GM13976 (cell line): ENCODE measurements around the gene ZNF560.
A peak's percentile ranks its signal among the peaks of the same experiment; 100 is the strongest.
"Not testable (repeated sequence)": the region's sequence is repeated elsewhere in the genome, so short reads cannot be mapped to it uniquely, and the experiment has no call there.

Experiments
- DNase-seq: peaks from one replicate; pipeline ENCODE4 v3.0.0; 2012; ENCODE audit warnings: low spot score
- in situ Hi-C: fragments of 300-500 bp; cut with MboI; formaldehyde crosslinking; loops from one replicate; pipeline ENCODE4 v1.12.0; 2022; ENCODE audit warnings: low sequenced_read_pairs, mixed read lengths, inconsistent platforms; ENCODE audit not compliant: unreplicated experiment
- TF ChIP-seq, protein P1 (sequence below): IDR thresholded peaks from 2 replicates; pipeline ENCODE4 v1.5.1; 2012; ENCODE audit warnings: borderline replicate concordance, mild to moderate bottlenecking; ENCODE audit not compliant: insufficient read depth; ENCODE audit errors: extremely low read depth, missing control alignments, control extremely low read depth

Gene ZNF560

DNA sequence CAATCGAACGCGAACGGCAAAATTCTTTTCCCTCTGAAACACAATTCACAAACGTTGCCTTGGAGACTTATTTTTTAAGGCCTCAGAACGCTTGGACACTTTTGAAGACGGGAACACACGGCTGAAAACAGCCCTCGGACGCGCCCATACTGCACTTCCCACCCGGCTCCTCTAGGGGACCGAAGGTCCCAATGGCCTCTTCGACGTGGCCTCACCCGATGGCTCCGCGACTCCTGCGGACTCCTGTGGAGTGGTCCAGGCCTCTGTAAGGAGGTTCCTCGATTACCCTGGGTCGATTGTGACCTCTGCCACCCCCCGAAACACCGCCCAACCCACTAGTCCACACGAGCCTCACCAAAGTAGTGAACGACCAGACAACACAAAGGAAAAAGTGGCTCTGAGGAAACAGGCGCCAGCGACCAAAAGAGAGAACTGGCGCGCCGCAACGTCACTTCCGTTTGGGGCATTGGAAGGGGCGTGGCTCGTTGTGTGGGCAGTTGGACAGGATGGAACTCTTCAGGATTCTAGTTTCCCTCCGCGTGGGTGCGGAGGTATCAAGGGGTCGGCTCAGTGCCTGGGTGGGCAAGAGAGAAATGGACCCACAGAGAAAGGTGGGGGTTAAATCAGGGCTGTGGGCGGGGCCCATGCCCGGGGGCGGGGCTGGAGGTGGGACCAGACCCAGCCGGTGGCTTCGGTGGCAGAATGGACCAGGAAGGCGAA lies at the start of gene ZNF560:
Gene ZNF560, minus strand, starts transcription at position 434 of the 720 bp plus-strand sequence. CDS start 23,303 bp downstream, outside the sequence.
- in situ Hi-C loops, result no loop called here
- peak; percentile 24 for DNase-seq
- TF ChIP-seq, protein P1, sequence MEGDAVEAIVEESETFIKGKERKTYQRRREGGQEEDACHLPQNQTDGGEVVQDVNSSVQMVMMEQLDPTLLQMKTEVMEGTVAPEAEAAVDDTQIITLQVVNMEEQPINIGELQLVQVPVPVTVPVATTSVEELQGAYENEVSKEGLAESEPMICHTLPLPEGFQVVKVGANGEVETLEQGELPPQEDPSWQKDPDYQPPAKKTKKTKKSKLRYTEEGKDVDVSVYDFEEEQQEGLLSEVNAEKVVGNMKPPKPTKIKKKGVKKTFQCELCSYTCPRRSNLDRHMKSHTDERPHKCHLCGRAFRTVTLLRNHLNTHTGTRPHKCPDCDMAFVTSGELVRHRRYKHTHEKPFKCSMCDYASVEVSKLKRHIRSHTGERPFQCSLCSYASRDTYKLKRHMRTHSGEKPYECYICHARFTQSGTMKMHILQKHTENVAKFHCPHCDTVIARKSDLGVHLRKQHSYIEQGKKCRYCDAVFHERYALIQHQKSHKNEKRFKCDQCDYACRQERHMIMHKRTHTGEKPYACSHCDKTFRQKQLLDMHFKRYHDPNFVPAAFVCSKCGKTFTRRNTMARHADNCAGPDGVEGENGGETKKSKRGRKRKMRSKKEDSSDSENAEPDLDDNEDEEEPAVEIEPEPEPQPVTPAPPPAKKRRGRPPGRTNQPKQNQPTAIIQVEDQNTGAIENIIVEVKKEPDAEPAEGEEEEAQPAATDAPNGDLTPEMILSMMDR, result no peak

DNA sequence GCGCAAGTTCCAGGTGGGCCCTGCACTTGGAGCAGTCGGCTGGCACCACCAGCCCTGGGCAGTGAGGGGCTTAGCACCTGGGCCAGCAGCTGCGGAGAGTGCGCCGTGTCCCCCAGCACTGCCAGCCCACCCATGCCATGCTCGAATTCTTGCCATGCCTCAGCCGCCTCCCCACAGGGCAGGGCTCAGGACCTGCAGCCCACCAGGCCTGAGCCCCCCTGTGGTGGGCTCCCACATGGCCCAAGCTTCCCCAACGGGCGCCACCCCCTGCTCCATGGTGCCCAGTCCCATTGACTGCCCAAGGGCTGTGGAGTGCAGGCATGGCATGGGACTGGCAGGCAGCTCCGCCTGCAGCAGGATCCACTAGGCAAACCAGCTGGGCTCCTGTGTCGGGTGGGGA lies 49.5 kb upstream of the ZNF560 start:
- in situ Hi-C loops, result no loop called here
- DNase-seq, result no peak
- TF ChIP-seq, protein P1, result no peak

DNA sequence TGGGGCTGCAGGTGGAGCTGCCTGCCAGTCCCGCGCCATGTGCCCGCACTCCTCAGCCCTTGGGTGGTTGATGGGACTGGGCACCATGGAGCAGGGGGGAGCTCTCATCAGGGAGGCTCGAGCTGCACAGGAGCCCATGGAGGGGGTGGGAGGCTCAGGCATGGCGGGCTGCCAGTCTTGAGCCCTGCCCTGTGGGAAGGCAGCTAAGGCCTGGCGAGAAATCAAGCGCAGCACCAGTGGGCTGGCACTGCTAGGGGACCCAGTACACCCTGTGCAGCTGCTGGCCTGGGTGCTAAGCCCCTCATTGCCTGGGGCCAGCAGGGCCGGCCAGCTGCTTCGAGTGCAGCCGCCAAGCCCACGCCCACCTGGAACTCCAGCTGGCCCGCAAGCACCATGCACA lies 42.9 kb upstream of the ZNF560 start:
- in situ Hi-C loops, DNase-seq: not testable (repeated sequence)

DNA sequence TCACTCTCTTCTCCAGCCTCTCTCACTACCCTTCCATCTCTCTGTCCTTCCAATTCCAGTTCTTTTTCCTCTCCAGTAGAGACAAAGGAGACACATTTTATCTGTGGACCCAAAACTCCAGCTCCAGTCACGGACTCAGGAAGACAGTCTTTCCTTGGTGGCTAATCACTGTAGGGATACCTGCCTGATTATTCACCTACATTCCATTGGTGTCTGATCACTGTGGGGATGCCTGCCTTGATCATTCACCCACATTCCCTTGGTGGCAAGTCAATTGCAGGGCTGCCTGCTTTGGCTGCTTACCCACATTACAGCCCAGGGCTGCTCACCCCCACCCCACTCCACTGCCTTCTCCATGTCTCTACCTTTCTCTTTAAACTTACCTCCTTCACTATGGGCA lies 41.5 kb upstream of the ZNF560 start:
- DNase-seq, in situ Hi-C loops: not testable (repeated sequence)

DNA sequence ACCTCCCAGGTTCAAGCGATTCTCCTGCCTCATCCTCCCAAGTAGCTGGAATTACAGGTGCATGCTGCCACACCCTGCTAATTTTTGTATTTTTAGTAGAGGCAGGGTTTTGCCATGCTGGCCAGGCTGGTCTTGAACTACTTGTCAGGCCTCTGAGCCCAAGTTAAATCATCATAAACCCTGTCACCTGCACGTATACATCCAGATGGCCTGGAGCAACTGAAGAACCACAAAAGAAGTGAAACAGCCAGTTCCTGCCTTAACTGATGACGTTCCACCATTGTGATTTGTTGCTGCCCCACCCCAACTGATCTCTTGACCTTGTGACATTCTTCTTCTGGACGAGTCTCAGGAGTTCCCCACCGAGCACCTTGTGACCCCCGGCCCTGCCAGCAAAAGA lies 40.8 kb upstream of the ZNF560 start:
- DNase-seq, in situ Hi-C loops: not testable (repeated sequence)

DNA sequence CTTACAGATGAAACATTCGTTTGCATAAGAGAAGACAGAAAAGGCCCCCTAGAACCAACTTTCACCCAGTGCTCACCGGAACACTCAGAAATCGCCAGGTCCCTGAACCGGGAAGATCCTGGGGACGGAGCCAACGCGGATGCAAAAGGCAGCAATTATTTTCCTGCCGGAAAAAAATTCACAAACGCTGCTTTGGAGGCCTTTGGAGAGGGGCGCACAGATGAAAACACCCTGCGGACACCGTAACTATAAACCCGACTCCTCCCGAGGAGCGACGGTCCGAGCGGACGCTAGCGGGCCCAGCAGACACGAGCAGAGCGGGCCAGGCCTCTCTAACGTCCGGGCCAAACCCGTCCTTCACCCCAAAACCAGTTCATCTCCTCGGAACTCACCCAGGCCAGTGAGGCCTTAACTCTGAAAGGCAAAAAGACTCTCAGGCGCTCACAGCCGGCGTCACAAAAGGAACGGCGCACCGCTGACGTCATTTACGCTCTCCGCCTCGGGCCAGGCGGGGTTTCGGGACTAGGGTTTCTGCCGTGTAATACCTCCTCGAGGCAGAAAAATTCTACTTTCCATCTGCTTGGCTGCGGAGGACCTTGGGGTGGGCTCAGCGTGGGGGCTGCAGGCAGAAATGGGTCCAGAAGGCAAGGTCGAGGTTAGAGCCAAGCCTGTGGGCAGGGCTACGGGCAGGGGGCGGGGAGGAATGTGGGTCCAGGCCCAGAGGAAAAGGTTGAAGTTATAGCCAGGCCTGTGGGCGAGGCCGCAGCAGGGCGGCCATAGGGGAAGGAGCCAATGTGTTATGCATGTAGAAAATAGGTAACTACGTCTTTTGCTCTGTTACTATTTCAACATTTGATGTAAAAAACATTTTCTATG lies 40.0 kb upstream of the ZNF560 start, which contains the start of gene ZNF426:
Gene ZNF426, minus strand, starts transcription at position 463 of the 876 bp plus-strand sequence. CDS start 2,413 bp downstream, outside the sequence.
- in situ Hi-C loops, result no loop called here
- peak; percentile 91 for DNase-seq
- TF ChIP-seq, protein P1, result no peak

DNA sequence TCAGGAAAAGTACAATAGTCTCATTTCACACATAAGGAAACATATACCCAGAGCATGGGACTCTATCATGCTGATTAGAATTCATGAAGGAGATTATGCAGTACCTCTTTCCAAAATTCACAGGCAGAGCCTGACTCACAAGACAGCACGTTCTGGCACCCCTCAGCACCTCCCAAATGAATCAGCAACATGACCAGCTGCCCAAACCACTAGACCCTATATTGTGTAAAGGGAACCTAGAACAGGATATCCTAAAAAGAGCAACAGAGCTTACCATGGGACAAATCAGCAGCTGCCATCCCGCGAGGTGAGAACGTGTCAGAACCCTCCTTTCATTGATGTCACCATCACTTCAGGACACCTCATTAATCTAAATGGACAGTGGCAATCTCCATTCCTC lies 37.5 kb upstream of the ZNF560 start:
- in situ Hi-C loops, result no loop called here

More for the DNA sequence above, 37.5 kb upstream of the ZNF560 start:
- TF ChIP-seq, protein P1, result no peak
- DNase-seq, result no peak
